Fibroblast of lung (primary cell): ENCODE measurements around the gene HMGXB4. TPM values are rescaled to one million over a fixed set of nuclear protein-coding genes. Genes with fewer than 3 reads are reported as not detected.

ENCODE experiments used
- DNase-seq, 2 donors: peaks; one replicate each; pipeline versions ENCODE4 v3.0.0 to v3.0.0-alpha.2; 2010; ENCODE audit warnings: low read depth in 2 of 2
- H2AFZ ChIP-seq: 2 replicates; pipeline ENCODE4 v1.5.1; 2012; ENCODE audit warnings: low read length, control low read depth, inconsistent platforms
- H3K27ac ChIP-seq: 2 replicates; pipeline ENCODE4 v1.5.1; 2011; ENCODE audit warnings: low read length, control low read depth; ENCODE audit not compliant: insufficient read depth
- H3K27me3 ChIP-seq: 2 replicates; pipeline ENCODE4 v1.5.1; 2011; ENCODE audit warnings: mild to moderate bottlenecking, low read length; ENCODE audit not compliant: control insufficient read depth, insufficient read depth
- H3K36me3 ChIP-seq: 2 replicates; pipeline ENCODE4 v1.5.1; 2011; ENCODE audit warnings: low read length; ENCODE audit not compliant: control insufficient read depth, insufficient read depth
- H3K4me1 ChIP-seq: 2 replicates; pipeline ENCODE4 v1.5.1; 2011; ENCODE audit warnings: low read length; ENCODE audit not compliant: control insufficient read depth, insufficient read depth; ENCODE audit errors: extremely low read depth
- H3K4me2 ChIP-seq: 2 replicates; pipeline ENCODE4 v1.5.1; 2011; ENCODE audit warnings: low read length, control low read depth; ENCODE audit not compliant: insufficient read depth; ENCODE audit errors: extremely low read depth
- H3K4me3 ChIP-seq, 4 experiments: fragments of 200-600 bp in 1 of 4; sonication (generic) in 1 of 4; replicated peaks in 1 of 4; 2 replicates each; pipeline ENCODE4 v1.5.1; 2011 to 2016; ENCODE audit warnings: low read length in 4 of 4, low read depth in 3 of 4, mild to moderate bottlenecking in 3 of 4, control low read depth in 2 of 4, inconsistent platforms in 1 of 4, mixed read lengths in 1 of 4; ENCODE audit not compliant: insufficient read depth in 1 of 4; ENCODE audit errors: control extremely low read depth in 1 of 4
- H3K79me2 ChIP-seq: 2 replicates; pipeline ENCODE4 v1.5.1; 2012; ENCODE audit warnings: mild to moderate bottlenecking, low read length, inconsistent platforms; ENCODE audit not compliant: control insufficient read depth, insufficient read depth
- H3K9ac ChIP-seq: 2 replicates; pipeline ENCODE4 v1.5.1; 2011; ENCODE audit warnings: mild to moderate bottlenecking, low read length, control low read depth; ENCODE audit not compliant: insufficient read depth
- H3K9me3 ChIP-seq: 2 replicates; pipeline ENCODE4 v1.5.1; 2012; ENCODE audit warnings: low read depth, low read length; ENCODE audit not compliant: control insufficient read depth, insufficient read depth
- H4K20me1 ChIP-seq: 2 replicates; pipeline ENCODE4 v1.5.1; 2011; ENCODE audit warnings: low read length; ENCODE audit not compliant: control insufficient read depth, insufficient read depth; ENCODE audit errors: extremely low read depth
- CTCF ChIP-seq, 2 donors: IDR thresholded peaks in 1 of 2; conservative IDR thresholded peaks in 1 of 2; 1 replicate in 1 of 2; 2 replicates in 1 of 2; pipeline ENCODE4 v1.5.1; 2011 to 2012; ENCODE audit warnings: low read length in 2 of 2, control low read depth in 1 of 2, inconsistent platforms in 1 of 2, low read depth in 1 of 2, mild to moderate bottlenecking in 1 of 2
- EZH2 ChIP-seq: IDR thresholded peaks from 2 replicates; pipeline ENCODE4 v1.5.1; 2012; ENCODE audit warnings: low read length, control low read depth, mild to moderate bottlenecking; ENCODE audit errors: missing control alignments
- polyA plus RNA-seq, 2 donors: library from polyadenylated mRNA; depleted of rRNA in 1 of 2; stranded (reverse) in 1 of 2; unstranded in 1 of 2; fragments of >200 nt; gene quantifications; 2 replicates each; pipeline ENCODE4 v1.2.1, GENCODE V29; 2011 to 2012; ENCODE audit warnings: missing spikeins in 1 of 2
- total RNA-seq: library from RNA; depleted of rRNA; stranded (reverse); fragments of >200 nt; gene quantifications from 2 replicates; pipeline ENCODE4 v1.2.1, GENCODE V29; 2014

HMGXB4 gene
- total and polyA plus RNA-seq, 2 donors (not counting 1 experiment from before 2014, with no cell fraction given): 17.3 to 31.2 TPM

- no peaks in the 10 kb centered on the region for H3K79me2 ChIP-seq
- no peak overlapping the region for H3K4me2 ChIP-seq
- no peak for DNase-seq
- H3K27me3 ChIP-seq: no peaks in the 10 kb centered on the region
- H3K9ac ChIP-seq: no peak overlapping the region
- peaks cover 23% of the 10 kb centered on the region for H3K36me3 ChIP-seq
- no peak overlapping the region for H2AFZ ChIP-seq
- TF ChIP-seq CTCF (conservative IDR thresholded peaks at IDR 0.05 in 1 of 2, IDR thresholded peaks at IDR 0.05 in 1 of 2; ENCODE audit: low read depth in 1 of 2, low read length in 2 of 2) (no peak), EZH2 (no peak)
- H4K20me1 ChIP-seq: no peaks in the 10 kb centered on the region
- no peak overlapping the region for H3K27ac ChIP-seq
- H3K4me1 ChIP-seq: no peaks in the 10 kb centered on the region
- no peak overlapping the region for H3K4me3 ChIP-seq
- H3K9me3 ChIP-seq: no peaks in the 10 kb centered on the region
These were observed 80.6 kb downstream of the HMGXB4 start for GRCh38 chr22:35337932-35338331.

GRCh38 chr22:35341090-35341874 is 84.0 kb downstream of the HMGXB4 start:
- Histone ChIP-seq H3K4me1 (no peaks in the 10 kb centered on the region), H3K4me2 (no peak overlapping the region), H3K9ac (no peak overlapping the region), H2AFZ (no peak overlapping the region), H3K9me3 (no peaks in the 10 kb centered on the region), H3K27me3 (no peaks in the 10 kb centered on the region), H3K36me3 (peaks cover 9% of the 10 kb centered on the region), H4K20me1 (no peaks in the 10 kb centered on the region), H3K4me3 (no peak overlapping the region), H3K79me2 (no peaks in the 10 kb centered on the region), H3K27ac (no peak overlapping the region)
- no peak for DNase-seq
- TF ChIP-seq CTCF (conservative IDR thresholded peaks at IDR 0.05 in 1 of 2, IDR thresholded peaks at IDR 0.05 in 1 of 2; ENCODE audit: low read depth in 1 of 2, low read length in 2 of 2) (no peak), EZH2 (no peak)

- H3K4me2 ChIP-seq: no peak overlapping the region
- H3K79me2 ChIP-seq: no peaks in the 10 kb centered on the region
- no peak for DNase-seq
- H4K20me1 ChIP-seq: no peaks in the 10 kb centered on the region
- TF ChIP-seq CTCF (conservative IDR thresholded peaks at IDR 0.05 in 1 of 2, IDR thresholded peaks at IDR 0.05 in 1 of 2; ENCODE audit: low read depth in 1 of 2, low read length in 2 of 2): no peak
- no peak for TF ChIP-seq EZH2
- H3K27ac ChIP-seq: no peak overlapping the region
- H2AFZ ChIP-seq: no peak overlapping the region
- H3K27me3 ChIP-seq: no peaks in the 10 kb centered on the region
- H3K4me3 ChIP-seq: no peak overlapping the region
- H3K36me3 ChIP-seq: peaks cover 6% of the 10 kb centered on the region
- no peak overlapping the region for H3K9ac ChIP-seq
- H3K9me3 ChIP-seq: no peaks in the 10 kb centered on the region
- H3K4me1 ChIP-seq: no peaks in the 10 kb centered on the region
These were observed 85.1 kb downstream of the HMGXB4 start for GRCh38 chr22:35342390-35342789.
